BLaER1 (cell line): ENCODE results near the gene TMEM178B.

ENCODE experiments used
- H3K27ac ChIP-seq: shearing (Covaris generic); formaldehyde crosslinking; 2 replicates; pipeline ENCODE4 v1.8.1; 2022
- H3K27me3 ChIP-seq: shearing (Covaris generic); formaldehyde crosslinking; 2 replicates; pipeline ENCODE4 v1.8.1; 2022
- H3K36me3 ChIP-seq: shearing (Covaris generic); formaldehyde crosslinking; 2 replicates; pipeline ENCODE4 v1.8.1; 2022
- H3K4me1 ChIP-seq: shearing (Covaris generic); formaldehyde crosslinking; 2 replicates; pipeline ENCODE4 v1.8.1; 2022
- H3K4me2 ChIP-seq: shearing (Covaris generic); formaldehyde crosslinking; 2 replicates; pipeline ENCODE4 v1.8.1; 2022
- H3K4me3 ChIP-seq: shearing (Covaris generic); formaldehyde crosslinking; 2 replicates; pipeline ENCODE4 v1.8.1; 2022
- H3K9ac ChIP-seq: shearing (Covaris generic); formaldehyde crosslinking; 2 replicates; pipeline ENCODE4 v1.8.1; 2022
- H3K9me3 ChIP-seq: shearing (Covaris generic); formaldehyde crosslinking; 2 replicates; pipeline ENCODE4 v1.8.1; 2022
- H4K20me1 ChIP-seq: shearing (Covaris generic); formaldehyde crosslinking; 2 replicates; pipeline ENCODE4 v1.8.1; 2022
- Cebpa-rat ChIP-seq: shearing (Covaris generic); IDR thresholded peaks from 2 replicates; pipeline ENCODE4 v1.8.1; 2022

Gene TMEM178B

GRCh38 chr7:141132671-141133070 is 58.8 kb downstream of the TMEM178B start:
- TF ChIP-seq Cebpa-rat, result no peak
- H3K4me2 ChIP-seq, result no peak overlapping the region
- H3K4me1 ChIP-seq, result no peaks in the 10 kb centered on the region
- H3K27me3 ChIP-seq, result no peaks in the 10 kb centered on the region
- H3K36me3 ChIP-seq, result no peaks in the 10 kb centered on the region
- no peak overlapping the region for H3K4me3 ChIP-seq
- H3K9me3 ChIP-seq, result peaks cover 5% of the 10 kb centered on the region
- no peak overlapping the region for H3K27ac ChIP-seq
- no peaks in the 10 kb centered on the region for H4K20me1 ChIP-seq
- H3K9ac ChIP-seq, result no peak overlapping the region

GRCh38 chr7:141133646-141134045 is 59.8 kb downstream of the TMEM178B start:
- Histone ChIP-seq H3K4me2 (no peak overlapping the region), H3K9ac (no peak overlapping the region), H3K27me3 (no peaks in the 10 kb centered on the region), H4K20me1 (no peaks in the 10 kb centered on the region), H3K36me3 (no peaks in the 10 kb centered on the region), H3K4me1 (no peaks in the 10 kb centered on the region), H3K9me3 (peaks cover 5% of the 10 kb centered on the region), H3K27ac (no peak overlapping the region), H3K4me3 (no peak overlapping the region)
- TF ChIP-seq Cebpa-rat, result no peak

- no peak for TF ChIP-seq Cebpa-rat
- H3K9me3 ChIP-seq, result peaks cover 11% of the 10 kb centered on the region
Measured at GRCh38 chr7:141142058-141142457, 68.2 kb downstream of the TMEM178B start.

GRCh38 chr7:141144921-141145629 is 71.2 kb downstream of the TMEM178B start:
- H3K4me2 ChIP-seq, result no peak overlapping the region
- no peaks in the 10 kb centered on the region for H4K20me1 ChIP-seq

More at GRCh38 chr7:141142058-141142457, 68.2 kb downstream of the TMEM178B start:
- Histone ChIP-seq H3K4me1 (no peaks in the 10 kb centered on the region), H3K27me3 (no peaks in the 10 kb centered on the region), H4K20me1 (no peaks in the 10 kb centered on the region), H3K9ac (no peak overlapping the region), H3K27ac (no peak overlapping the region), H3K36me3 (no peaks in the 10 kb centered on the region), H3K4me2 (no peak overlapping the region), H3K4me3 (no peak overlapping the region)

GRCh38 chr7:141145630-141145982 is 71.7 kb downstream of the TMEM178B start:
- Histone ChIP-seq H3K4me1 (no peaks in the 10 kb centered on the region), H3K27ac (no peak overlapping the region), H3K36me3 (no peaks in the 10 kb centered on the region), H3K9me3 (peaks cover 11% of the 10 kb centered on the region), H3K4me2 (no peak overlapping the region), H3K4me3 (no peak overlapping the region), H4K20me1 (no peaks in the 10 kb centered on the region), H3K9ac (no peak overlapping the region), H3K27me3 (no peaks in the 10 kb centered on the region)
- TF ChIP-seq Cebpa-rat, result no peak

More at GRCh38 chr7:141144921-141145629, 71.2 kb downstream of the TMEM178B start:
- no peak for TF ChIP-seq Cebpa-rat
- peaks cover 11% of the 10 kb centered on the region for H3K9me3 ChIP-seq
- no peaks in the 10 kb centered on the region for H3K27me3 ChIP-seq
- H3K4me1 ChIP-seq, result no peaks in the 10 kb centered on the region
- H3K27ac ChIP-seq, result no peak overlapping the region
- H3K36me3 ChIP-seq, result no peaks in the 10 kb centered on the region
- no peak overlapping the region for H3K9ac ChIP-seq
- no peak overlapping the region for H3K4me3 ChIP-seq

- no peak overlapping the region for H3K4me3 ChIP-seq
- no peak overlapping the region for H3K4me2 ChIP-seq
- H3K27me3 ChIP-seq, result no peaks in the 10 kb centered on the region
- no peaks in the 10 kb centered on the region for H3K36me3 ChIP-seq
- no peak overlapping the region for H3K9ac ChIP-seq
- peaks cover 5% of the 10 kb centered on the region; the same call in 1 of the 2 replicates for H3K9me3 ChIP-seq
- no peaks in the 10 kb centered on the region for H3K4me1 ChIP-seq
- H3K27ac ChIP-seq, result no peak overlapping the region
- no peak for TF ChIP-seq Cebpa-rat
- no peaks in the 10 kb centered on the region for H4K20me1 ChIP-seq
Measured at GRCh38 chr7:141147482-141147881, 73.6 kb downstream of the TMEM178B start.

GRCh38 chr7:141150465-141150864 is 76.6 kb downstream of the TMEM178B start:
- Histone ChIP-seq H3K27me3 (no peaks in the 10 kb centered on the region), H3K36me3 (no peaks in the 10 kb centered on the region), H3K4me3 (no peak overlapping the region), H3K9ac (no peak overlapping the region), H3K27ac (no peak overlapping the region), H3K9me3 (no peaks in the 10 kb centered on the region), H3K4me1 (no peaks in the 10 kb centered on the region), H3K4me2 (no peak overlapping the region), H4K20me1 (no peaks in the 10 kb centered on the region)
- no peak for TF ChIP-seq Cebpa-rat

GRCh38 chr7:141151746-141152145 is 77.9 kb downstream of the TMEM178B start:
- no peak overlapping the region for H3K4me2 ChIP-seq
- TF ChIP-seq Cebpa-rat, result no peak
- H3K27ac ChIP-seq, result no peak overlapping the region
- H4K20me1 ChIP-seq, result no peaks in the 10 kb centered on the region
- H3K4me1 ChIP-seq, result 0 out of 2 replicates have a peak, but pooled peaks cover 9% of the 10 kb centered on the region
- no peaks in the 10 kb centered on the region for H3K36me3 ChIP-seq
- H3K9me3 ChIP-seq, result no peaks in the 10 kb centered on the region
- no peak overlapping the region for H3K4me3 ChIP-seq
- no peaks in the 10 kb centered on the region for H3K27me3 ChIP-seq
- no peak overlapping the region for H3K9ac ChIP-seq

GRCh38 chr7:141153231-141153630 is 79.4 kb downstream of the TMEM178B start:
- H3K27ac ChIP-seq, result no peak overlapping the region
- H3K36me3 ChIP-seq, result no peaks in the 10 kb centered on the region
- no peak for TF ChIP-seq Cebpa-rat
- H3K4me3 ChIP-seq, result no peak overlapping the region
- no peak overlapping the region for H3K9ac ChIP-seq
- H4K20me1 ChIP-seq, result no peaks in the 10 kb centered on the region
- 0 out of 2 replicates have a peak, but pooled peaks cover 18% of the 10 kb centered on the region for H3K4me1 ChIP-seq
- no peaks in the 10 kb centered on the region for H3K27me3 ChIP-seq
- no peak overlapping the region for H3K4me2 ChIP-seq
- H3K9me3 ChIP-seq, result no peaks in the 10 kb centered on the region

GRCh38 chr7:141154131-141154732 is 80.4 kb downstream of the TMEM178B start:
- Histone ChIP-seq H3K9me3 (no peaks in the 10 kb centered on the region), H3K36me3 (no peaks in the 10 kb centered on the region), H3K4me1 (0 out of 2 replicates have a peak, but pooled peaks cover 18% of the 10 kb centered on the region), H3K4me3 (no peak overlapping the region), H3K9ac (no peak overlapping the region), H3K27me3 (no peaks in the 10 kb centered on the region), H3K4me2 (no peak overlapping the region), H4K20me1 (no peaks in the 10 kb centered on the region), H3K27ac (no peak overlapping the region)
- no peak for TF ChIP-seq Cebpa-rat
